Fibroblast of lung (primary cell): ENCODE results near the gene SEMA3E.

ENCODE experiments used
- CTCF ChIP-seq, 2 donors: IDR thresholded peaks in 1 of 2; conservative IDR thresholded peaks in 1 of 2; 1 replicate in 1 of 2; 2 replicates in 1 of 2; pipeline ENCODE4 v1.5.1; 2011 to 2012; ENCODE audit warnings: low read length in 2 of 2, control low read depth in 1 of 2, inconsistent platforms in 1 of 2, low read depth in 1 of 2, mild to moderate bottlenecking in 1 of 2
- EZH2 ChIP-seq: IDR thresholded peaks from 2 replicates; pipeline ENCODE4 v1.5.1; 2012; ENCODE audit warnings: low read length, control low read depth, mild to moderate bottlenecking; ENCODE audit errors: missing control alignments

- no peak for TF ChIP-seq CTCF (conservative IDR thresholded peaks at IDR 0.05 in 1 of 2, IDR thresholded peaks at IDR 0.05 in 1 of 2; ENCODE audit: low read depth in 1 of 2, low read length in 2 of 2)
- no peak for TF ChIP-seq EZH2
Observed at GRCh38 chr7:83447681-83448080, 201.3 kb downstream of the SEMA3E start.
